ENCODE measurements around the gene ASTL.

ASTL gene

DNA sequence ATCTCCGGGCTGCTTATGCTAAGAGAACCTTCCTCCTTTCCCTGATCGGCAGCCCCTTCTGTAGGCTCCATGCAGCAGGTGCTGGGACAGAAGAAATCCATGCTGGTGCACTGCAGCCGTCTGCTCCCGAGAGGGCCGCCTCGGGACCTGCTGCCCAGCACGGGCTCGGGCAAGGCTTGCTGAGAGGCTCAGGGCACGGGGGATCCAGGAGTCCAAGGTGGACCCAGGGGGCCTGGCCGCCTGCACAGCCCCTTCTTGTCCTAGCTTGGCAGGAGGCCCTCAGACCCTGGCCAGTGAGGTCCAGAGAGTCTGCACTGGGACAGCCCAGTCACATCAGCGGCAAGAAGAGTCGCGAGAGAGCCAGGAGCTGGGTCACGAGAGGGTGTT lies 20.2 kb upstream of the ASTL start:
- DNase-seq, result no peak

- no peak for DNase-seq
Observed at GRCh38 chr2:96157649-96158553, 19.6 kb upstream of the ASTL start.

DNA sequence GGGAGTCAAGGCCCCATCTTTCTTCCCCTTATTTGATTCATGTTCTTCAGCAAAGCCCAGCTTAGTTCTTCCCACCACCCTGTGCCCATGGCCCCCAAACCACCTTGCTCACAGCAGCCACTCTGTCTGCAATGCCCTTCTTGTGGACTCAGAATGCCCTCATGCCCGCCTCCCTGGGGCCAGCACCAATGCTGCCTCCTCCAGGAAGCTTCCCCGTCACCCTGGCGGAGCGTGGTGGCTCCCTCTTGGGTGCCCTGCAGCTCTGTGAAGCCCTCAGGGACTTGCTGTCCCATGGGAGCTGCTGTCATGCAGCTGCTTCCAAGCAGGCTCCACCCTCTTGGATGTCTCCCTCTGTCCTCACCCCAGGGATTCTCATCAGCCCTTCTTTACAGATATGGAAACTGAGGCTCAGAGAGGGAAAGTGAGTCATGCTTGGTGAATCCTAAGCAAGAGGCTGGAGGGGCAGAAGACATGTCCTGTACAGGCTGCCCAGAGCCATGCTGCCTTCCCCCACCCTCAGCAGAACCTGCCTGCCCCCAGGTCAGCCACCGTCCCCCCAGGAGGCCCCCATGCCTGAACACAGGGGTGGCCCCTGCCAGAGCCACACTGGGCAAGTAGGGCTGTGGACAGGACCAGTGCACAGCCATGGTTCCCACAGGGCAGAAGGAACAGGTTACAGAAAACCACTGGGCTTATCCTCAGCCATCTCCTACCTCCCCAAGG lies 18.8 kb upstream of the ASTL start:
- no peak for DNase-seq

- DNase-seq, result no peak
Observed at GRCh38 chr2:96156011-96156820, 17.9 kb upstream of the ASTL start.

- DNase-seq, result no peak
Observed at GRCh38 chr2:96154506-96155380, 16.4 kb upstream of the ASTL start.

GRCh38 chr2:96153991-96154431 lies 15.7 kb upstream of the ASTL start:
- DNase-seq, result no peak

DNA sequence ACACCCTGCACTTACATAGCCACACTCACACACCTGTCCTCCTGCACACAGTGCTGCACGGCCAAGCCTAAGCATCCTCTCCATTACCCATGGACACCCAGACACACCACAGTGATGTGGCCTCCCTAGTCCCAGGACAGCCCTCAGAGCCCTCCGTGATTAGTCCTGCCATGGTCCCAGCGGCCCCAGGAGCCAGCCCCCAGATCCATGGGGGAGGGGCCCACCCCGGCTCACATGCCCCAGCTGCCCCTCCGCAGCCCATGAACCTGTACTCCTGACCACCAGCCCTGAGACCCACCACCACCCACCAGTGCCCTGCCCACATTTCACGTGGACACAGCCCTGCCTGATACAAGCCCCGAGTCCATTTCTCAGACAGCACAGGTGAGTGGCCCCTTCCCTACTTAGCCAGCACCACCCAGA lies 15.0 kb upstream of the ASTL start:
- no peak for DNase-seq

- no peak for DNase-seq
Observed at GRCh38 chr2:96152304-96153161, 14.2 kb upstream of the ASTL start.

DNA sequence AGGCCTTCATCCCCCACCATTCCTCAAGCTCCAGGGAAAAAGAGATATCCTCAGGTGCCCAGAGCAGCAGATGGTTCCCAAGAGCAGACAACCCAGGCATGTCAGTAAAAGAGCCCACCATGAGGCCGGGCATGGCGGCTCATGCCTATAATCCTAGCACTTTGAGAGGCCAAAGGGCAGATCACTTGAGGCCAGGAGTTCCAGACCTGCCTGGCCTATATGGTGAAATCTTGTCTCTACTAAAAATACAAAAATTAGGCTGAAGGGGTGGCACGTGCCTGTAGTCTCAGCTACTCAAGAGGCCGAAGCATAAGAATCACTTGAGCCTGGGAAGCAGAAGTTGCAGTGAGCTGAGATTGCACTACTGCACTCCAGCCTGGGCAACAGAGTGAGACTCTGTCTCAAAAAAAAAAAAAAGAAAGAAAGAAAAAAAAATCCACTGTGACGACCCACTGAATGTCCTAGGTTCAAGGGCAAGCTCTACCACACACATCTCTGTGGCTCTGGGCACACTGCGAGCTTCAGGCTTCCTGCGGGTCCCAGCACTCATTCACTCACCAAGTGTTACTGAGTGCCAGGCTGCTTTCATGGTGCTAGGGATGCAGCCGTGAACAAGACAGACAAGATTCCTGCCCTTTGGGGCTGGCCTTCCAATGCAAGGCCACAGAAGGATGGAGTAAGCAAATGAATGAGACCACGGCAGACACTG lies 13.4 kb upstream of the ASTL start:
- DNase-seq, result no peak

DNA sequence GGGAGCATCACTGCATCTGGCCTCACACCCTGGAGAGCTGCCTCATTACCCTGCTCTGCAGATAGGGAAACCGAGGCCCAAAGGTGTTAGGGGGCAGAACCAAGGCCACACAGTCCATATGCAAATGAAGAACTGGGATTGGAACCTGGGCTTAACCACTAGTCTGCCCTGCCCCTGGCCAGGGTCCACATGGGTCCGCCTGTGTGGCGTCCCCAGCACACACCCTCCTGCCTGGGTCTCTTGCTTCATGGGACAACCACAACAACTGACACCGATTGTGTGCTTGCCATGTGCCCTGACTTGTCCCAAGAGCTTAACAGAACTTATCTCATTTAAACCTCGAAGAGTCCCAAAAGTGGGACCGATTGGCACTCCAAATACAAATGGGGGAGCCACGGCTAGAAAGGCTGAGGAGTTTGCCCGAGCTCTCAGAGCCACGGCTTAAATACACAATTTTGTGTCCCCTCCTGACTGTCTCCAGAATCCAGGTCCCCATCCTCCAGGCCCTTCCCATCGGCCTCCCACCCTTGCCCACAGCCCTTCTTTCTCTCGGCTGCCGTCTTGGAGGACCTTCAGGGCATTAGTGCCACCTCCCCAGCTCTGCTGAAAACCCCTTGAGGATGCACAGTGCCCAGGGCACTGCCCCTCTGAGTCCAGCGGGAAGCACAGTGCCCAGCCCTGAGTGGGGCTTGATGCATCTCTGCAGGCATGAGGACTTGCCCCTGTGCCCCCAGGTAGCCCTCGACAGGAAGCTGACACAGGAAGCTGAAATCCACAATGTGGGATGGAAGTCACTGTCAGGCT lies 12.7 kb upstream of the ASTL start:
- DNase-seq, result no peak

DNA sequence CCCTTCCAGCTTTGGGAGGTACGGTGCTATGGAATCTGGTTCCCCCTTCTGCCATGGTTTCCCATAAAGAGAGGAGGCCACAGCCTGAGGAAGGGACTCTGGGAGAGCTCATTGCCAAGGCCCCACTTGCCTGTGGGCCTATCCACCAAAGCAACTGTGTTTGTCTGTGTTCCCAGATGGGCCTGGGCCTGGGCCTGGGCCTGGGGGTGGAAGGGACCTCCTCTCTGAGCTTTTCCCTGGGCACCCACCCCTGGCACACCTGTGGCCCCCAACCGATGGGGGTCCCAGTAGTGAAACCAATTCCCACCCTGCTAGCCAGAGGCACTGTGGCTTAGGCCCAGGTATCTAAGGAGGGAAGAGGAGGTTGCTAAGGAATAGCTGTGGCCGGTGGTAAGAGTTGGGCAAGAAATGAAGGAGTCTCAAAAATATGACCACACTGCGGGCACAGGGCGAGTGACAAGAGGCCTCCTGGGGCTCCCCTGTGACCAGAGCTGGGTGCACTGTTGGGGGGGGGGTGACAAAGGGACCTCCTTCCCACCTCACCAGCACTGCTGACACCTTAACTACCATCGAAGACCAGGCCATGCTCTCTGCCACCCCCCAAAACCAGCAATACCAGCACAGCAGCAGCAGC lies 11.8 kb upstream of the ASTL start:
- DNase-seq, result no peak

- DNase-seq, result no peak
Observed at GRCh38 chr2:96148410-96149217, 10.3 kb upstream of the ASTL start.

DNA sequence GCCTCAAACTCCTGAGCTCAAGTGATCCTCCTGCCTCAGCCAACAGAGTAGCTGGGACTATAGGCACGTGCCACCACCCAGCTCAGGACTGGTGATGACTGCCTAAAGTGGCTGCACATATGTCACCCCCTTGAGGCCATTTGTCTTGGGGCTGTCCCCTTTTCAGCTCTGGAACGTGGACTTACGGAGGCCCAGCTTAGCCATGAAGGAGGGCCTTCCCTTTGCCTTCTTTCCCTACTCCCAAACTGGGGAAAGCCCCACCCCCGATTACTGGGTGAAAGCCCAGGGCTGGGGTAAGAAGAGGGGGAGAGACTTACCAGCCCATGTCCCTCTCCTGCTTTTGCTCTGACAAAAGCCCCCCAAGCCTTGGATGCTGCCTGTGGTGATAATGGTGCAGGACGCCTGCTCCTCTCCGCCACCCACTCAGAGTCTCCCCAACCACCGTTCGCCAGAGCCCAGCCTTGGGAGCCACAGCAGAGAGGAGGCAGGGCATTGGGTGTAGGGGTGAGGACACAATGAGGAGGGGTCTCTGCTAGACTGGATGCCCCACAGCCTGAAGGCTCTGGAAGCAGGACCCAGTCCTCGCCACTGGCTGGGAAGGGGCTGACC lies 9.4 kb upstream of the ASTL start:
- no peak for DNase-seq

- no peak for DNase-seq
Observed at GRCh38 chr2:96146881-96147592, 8.7 kb upstream of the ASTL start.

GRCh38 chr2:96146153-96146880 lies 8.0 kb upstream of the ASTL start:
- DNase-seq, result peak; percentile 84

DNA sequence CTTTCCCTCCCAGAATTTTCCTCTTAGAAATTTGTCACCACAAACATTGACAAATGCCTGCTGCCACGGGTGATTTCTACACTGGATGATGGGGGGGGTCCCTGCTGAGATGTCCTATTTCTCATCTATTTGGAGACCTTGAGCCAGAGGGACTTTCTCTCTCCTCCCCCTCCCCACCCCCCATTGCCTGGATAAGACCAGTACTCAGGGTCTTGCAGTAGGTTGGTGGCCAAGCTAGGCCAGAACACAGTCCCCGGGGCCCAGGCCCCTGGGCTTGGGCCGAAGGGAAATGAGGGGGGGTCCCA lies 7.5 kb upstream of the ASTL start:
- no peak for DNase-seq
